Brain microvascular endothelial cell (primary cell): ENCODE results near the gene ZNF302.
"Not testable (repeated sequence)": the region's sequence is repeated elsewhere in the genome, so short reads cannot be mapped to it uniquely, and the experiment has no call there.

ENCODE experiments used
- DNase-seq: peaks from one replicate; pipeline ENCODE4 v3.0.0-alpha.2; 2020
- H3K27ac ChIP-seq: fragments of 250-450 bp; sonication (Bioruptor Pico); 2 replicates; pipeline ENCODE4 v1.5.1; 2020; ENCODE audit warnings: mild to moderate bottlenecking, moderate library complexity
- H3K27me3 ChIP-seq: fragments of 250-450 bp; sonication (Bioruptor Pico); replicated peaks from 2 replicates; pipeline ENCODE4 v1.5.1; 2020; ENCODE audit warnings: mild to moderate bottlenecking
- H3K36me3 ChIP-seq: fragments of 250-450 bp; sonication (Bioruptor Pico); replicated peaks from 2 replicates; pipeline ENCODE4 v1.5.1; 2020; ENCODE audit warnings: mild to moderate bottlenecking
- H3K4me3 ChIP-seq: 2 replicates; pipeline ENCODE4 v1.5.1; 2011; ENCODE audit warnings: low read depth, mild to moderate bottlenecking, control low read depth, low read length, moderate library complexity
- CTCF ChIP-seq: IDR thresholded peaks from 2 replicates; pipeline ENCODE4 v1.5.1; 2011; ENCODE audit warnings: low read depth, mild to moderate bottlenecking, moderate library complexity, low read length, control low read depth, inconsistent platforms; ENCODE audit errors: missing control alignments
- in situ Hi-C: cut with HindIII; loops from 2 replicates; pipeline ENCODE4 v1.10.0; 2017; ENCODE audit warnings: low sequenced_read_pairs, low pct_ligation_motif_present

The ZNF302 gene

GRCh38 chr19:34681478-34681877, 4.0 kb downstream of the ZNF302 start:
- Histone ChIP-seq H3K27ac (no peak overlapping the region), H3K4me3 (no peak overlapping the region), H3K36me3 (peaks cover 38% of the 10 kb centered on the region), H3K27me3 (no peaks in the 10 kb centered on the region)
- in situ Hi-C loops: no loop called here
- no peak for TF ChIP-seq CTCF
- no peak for DNase-seq

- DNase-seq, H3K27me3 ChIP-seq, H3K27ac ChIP-seq, H3K4me3 ChIP-seq, in situ Hi-C loops: not testable (repeated sequence)
- peaks cover 26% of the 10 kb centered on the region for H3K36me3 ChIP-seq
Observed at GRCh38 chr19:34685266-34685665, 7.8 kb downstream of the ZNF302 start.

- in situ Hi-C loops: no loop called here
- peaks cover 21% of the 10 kb centered on the region for H3K36me3 ChIP-seq
- H3K4me3 ChIP-seq: no peak overlapping the region
- no peak overlapping the region for H3K27ac ChIP-seq
- no peak for DNase-seq
- no peak for TF ChIP-seq CTCF
- no peaks in the 10 kb centered on the region for H3K27me3 ChIP-seq
Observed at GRCh38 chr19:34686455-34686854, 9.0 kb downstream of the ZNF302 start.

GRCh38 chr19:34687348-34687747, 9.9 kb downstream of the ZNF302 start:
- TF ChIP-seq CTCF: no peak
- H3K4me3 ChIP-seq: no peak overlapping the region
- in situ Hi-C loops: no loop called here

GRCh38 chr19:34688592-34688991, 11.1 kb downstream of the ZNF302 start:
- no peak for TF ChIP-seq CTCF
- in situ Hi-C loops: no loop called here
- DNase-seq: no peak
- Histone ChIP-seq H3K27me3 (no peaks in the 10 kb centered on the region), H3K4me3 (no peak overlapping the region), H3K36me3 (peaks cover 11% of the 10 kb centered on the region), H3K27ac (no peak overlapping the region)

More at GRCh38 chr19:34687348-34687747, 9.9 kb downstream of the ZNF302 start:
- DNase-seq: no peak
- Histone ChIP-seq H3K27me3 (no peaks in the 10 kb centered on the region), H3K27ac (no peak overlapping the region), H3K36me3 (peaks cover 19% of the 10 kb centered on the region)

GRCh38 chr19:34690372-34690771, 12.9 kb downstream of the ZNF302 start:
- no peak for DNase-seq
- H3K36me3 ChIP-seq: no peaks in the 10 kb centered on the region
- in situ Hi-C loops: no loop called here
- no peak overlapping the region for H3K27ac ChIP-seq
- TF ChIP-seq CTCF: no peak
- H3K4me3 ChIP-seq: no peak overlapping the region
- H3K27me3 ChIP-seq: no peaks in the 10 kb centered on the region

- no peak for TF ChIP-seq CTCF
- H3K27ac ChIP-seq: no peak overlapping the region
- DNase-seq: no peak
- H3K4me3 ChIP-seq: no peak overlapping the region
- in situ Hi-C loops: no loop called here
- no peaks in the 10 kb centered on the region for H3K36me3 ChIP-seq
- H3K27me3 ChIP-seq: no peaks in the 10 kb centered on the region
Observed at GRCh38 chr19:34692549-34692948, 15.1 kb downstream of the ZNF302 start.
